Endothelial cell of hepatic sinusoid (primary cell): ENCODE data around the gene C16orf90.
"Not testable (repeated sequence)": the region's sequence is repeated elsewhere in the genome, so short reads cannot be mapped to it uniquely, and the experiment has no call there.

Source experiments
- in situ Hi-C: cut with HindIII; loops from 2 replicates; pipeline ENCODE4 v1.10.0; 2017; ENCODE audit warnings: low sequenced_read_pairs

C16orf90 gene

GRCh38 chr16:3485097-3485745 is 10.1 kb downstream of the C16orf90 start:
- in situ Hi-C loops: no loop called here

GRCh38 chr16:3484318-3485096 is 10.8 kb downstream of the C16orf90 start:
- in situ Hi-C loops: no loop called here

GRCh38 chr16:3482659-3483241 is 12.5 kb downstream of the C16orf90 start:
- in situ Hi-C loops: no loop called here

- in situ Hi-C loops: no loop called here
These were observed 13.3 kb downstream of the C16orf90 start for GRCh38 chr16:3481696-3482658.

- in situ Hi-C loops: no loop called here
These were observed 14.2 kb downstream of the C16orf90 start for GRCh38 chr16:3480901-3481695.

GRCh38 chr16:3479654-3480216 is 15.6 kb downstream of the C16orf90 start:
- in situ Hi-C loops: no loop called here

GRCh38 chr16:3478242-3478925 is 16.9 kb downstream of the C16orf90 start:
- in situ Hi-C loops: no loop called here

- in situ Hi-C loops: no loop called here
These were observed 18.9 kb downstream of the C16orf90 start for GRCh38 chr16:3476409-3476808.

- in situ Hi-C loops: no loop called here
These were observed 19.5 kb downstream of the C16orf90 start for GRCh38 chr16:3475604-3476375.

- in situ Hi-C loops: not testable (repeated sequence)
These were observed 20.4 kb downstream of the C16orf90 start for GRCh38 chr16:3474870-3475269.

- in situ Hi-C loops: no loop called here
These were observed 21.0 kb downstream of the C16orf90 start for GRCh38 chr16:3474136-3474779.

GRCh38 chr16:3473596-3473943 is 21.7 kb downstream of the C16orf90 start:
- in situ Hi-C loops: not testable (repeated sequence)

GRCh38 chr16:3472878-3473595 is 22.3 kb downstream of the C16orf90 start:
- in situ Hi-C loops: no loop called here

- in situ Hi-C loops: no loop called here
These were observed 23.6 kb downstream of the C16orf90 start for GRCh38 chr16:3471518-3472176.

GRCh38 chr16:3470723-3471122 is 24.6 kb downstream of the C16orf90 start:
- in situ Hi-C loops: no loop called here

- in situ Hi-C loops: no loop called here
These were observed 25.6 kb downstream of the C16orf90 start for GRCh38 chr16:3469736-3470135.

GRCh38 chr16:3468501-3468900 is 26.8 kb downstream of the C16orf90 start:
- in situ Hi-C loops: no loop called here
